Astrocyte (in vitro differentiated cells and primary cell): ENCODE data around the gene TRIM41. TPM values are rescaled to one million over a fixed set of nuclear protein-coding genes. Genes with fewer than 3 reads are reported as not detected.
"Not testable (repeated sequence)": the region's sequence is repeated elsewhere in the genome, so short reads cannot be mapped to it uniquely, and the experiment has no call there.

ENCODE experiments used
- DNase-seq: peaks from one replicate; pipeline ENCODE4 v3.0.0-alpha.2; 2010; ENCODE audit warnings: low read depth
- FAIRE-seq: peaks from 2 replicates; lab custom pipeline; 2011; peaks lifted over from hg19 to GRCh38; lab: Jason Lieb, UNC
- H2AFZ ChIP-seq: 2 replicates; pipeline ENCODE4 v1.6.0; 2012; ENCODE audit warnings: low read depth, low read length, inconsistent platforms
- H3K27ac ChIP-seq: 2 replicates; pipeline ENCODE4 v1.5.1; 2011; ENCODE audit warnings: low read depth, low read length, inconsistent platforms
- H3K27me3 ChIP-seq: 2 replicates; pipeline ENCODE4 v1.6.0; 2011; ENCODE audit warnings: low read length, inconsistent platforms; ENCODE audit not compliant: insufficient read depth
- H3K36me3 ChIP-seq: 2 replicates; pipeline ENCODE4 v1.5.1; 2011; ENCODE audit warnings: low read length, inconsistent platforms; ENCODE audit not compliant: insufficient read depth
- H3K4me1 ChIP-seq: 2 replicates; pipeline ENCODE4 v1.5.1; 2011; ENCODE audit warnings: low read length, inconsistent platforms; ENCODE audit not compliant: insufficient read depth
- H3K4me2 ChIP-seq: 2 replicates; pipeline ENCODE4 v1.6.0; 2012; ENCODE audit warnings: low read length, inconsistent platforms
- H3K4me3 ChIP-seq: 2 replicates; pipeline ENCODE4 v1.5.1; 2011; ENCODE audit warnings: low read depth, mild to moderate bottlenecking, low read length, inconsistent platforms; ENCODE audit not compliant: insufficient read depth
- H3K79me2 ChIP-seq: 2 replicates; pipeline ENCODE4 v1.6.0; 2012; ENCODE audit warnings: mild to moderate bottlenecking, low read length, inconsistent platforms; ENCODE audit not compliant: insufficient read depth
- H3K9ac ChIP-seq: 2 replicates; pipeline ENCODE4 v1.6.0; 2012; ENCODE audit warnings: mild to moderate bottlenecking, low read length, inconsistent platforms
- H3K9me3 ChIP-seq: 2 replicates; pipeline ENCODE4 v1.5.1; 2012; ENCODE audit warnings: low read depth, mild to moderate bottlenecking, low read length, inconsistent platforms; ENCODE audit not compliant: insufficient read depth
- H4K20me1 ChIP-seq: 2 replicates; pipeline ENCODE4 v1.6.0; 2012; ENCODE audit warnings: low read length, inconsistent platforms; ENCODE audit not compliant: insufficient read depth
- H3K27ac Mint-ChIP-seq: one replicate; pipeline ENCODE4 v1.8.0; 2021; ENCODE audit warnings: mild to moderate bottlenecking, mixed read lengths; ENCODE audit not compliant: unreplicated experiment
- H3K27me3 Mint-ChIP-seq: one replicate; pipeline ENCODE4 v1.8.0; 2021; ENCODE audit warnings: low read depth, mixed read lengths; ENCODE audit not compliant: unreplicated experiment
- H3K36me3 Mint-ChIP-seq: one replicate; pipeline ENCODE4 v1.8.0; 2021; ENCODE audit warnings: low read depth, mixed read lengths; ENCODE audit not compliant: unreplicated experiment
- H3K4me1 Mint-ChIP-seq: one replicate; pipeline ENCODE4 v1.8.0; 2021; ENCODE audit warnings: low read depth, mixed read lengths; ENCODE audit not compliant: unreplicated experiment
- H3K4me3 Mint-ChIP-seq: one replicate; pipeline ENCODE4 v1.8.0; 2021; ENCODE audit warnings: mild to moderate bottlenecking, moderate library complexity, mixed read lengths; ENCODE audit not compliant: unreplicated experiment
- H3K9me3 Mint-ChIP-seq: one replicate; pipeline ENCODE4 v1.8.0; 2021; ENCODE audit warnings: mild to moderate bottlenecking, mixed read lengths; ENCODE audit not compliant: unreplicated experiment
- EZH2 ChIP-seq: IDR thresholded peaks from 2 replicates; pipeline ENCODE4 v1.6.1; 2012; ENCODE audit warnings: mild to moderate bottlenecking, low read length, inconsistent platforms; ENCODE audit not compliant: insufficient read depth
- total RNA-seq: library from RNA; stranded (reverse); gene quantifications from 2 replicates; pipeline ENCODE4 v1.2.1, GENCODE V29; 2021
- TF ChIP-seq, protein P1 (sequence below): IDR thresholded peaks from 2 replicates; pipeline ENCODE4 v1.5.1; 2011; ENCODE audit warnings: low read depth, mild to moderate bottlenecking, inconsistent platforms, low read length, moderate library complexity; ENCODE audit not compliant: insufficient read depth

TRIM41 gene
- total RNA-seq, 1 donor from 2014 or later, result 20.9 TPM

DNA sequence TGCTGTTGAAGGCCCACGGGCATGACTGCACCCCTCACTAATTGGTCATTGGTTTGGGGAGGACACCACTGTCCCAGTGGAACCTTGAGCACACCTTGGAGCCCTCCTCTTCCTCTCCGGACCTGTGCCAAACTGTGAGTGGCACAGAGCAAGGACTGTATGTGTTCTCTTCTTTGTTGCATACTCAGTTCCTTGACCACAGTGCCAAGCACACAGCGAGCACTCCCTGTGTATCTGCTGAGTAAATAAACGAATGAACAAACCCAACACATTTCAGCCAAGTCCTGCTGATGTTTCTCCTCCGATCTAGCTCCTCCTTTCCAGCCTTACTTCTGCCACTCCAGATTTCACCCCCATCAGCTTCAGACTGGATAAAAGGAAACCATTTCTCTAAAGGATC lies 40.6 kb downstream of the TRIM41 start:
- no peaks in the 10 kb centered on the region for H3K27me3 Mint-ChIP-seq
- Histone ChIP-seq H3K4me1 (peaks cover 12% of the 10 kb centered on the region), H3K9ac (no peak overlapping the region), H3K4me2 (no peak overlapping the region), H3K27me3 (no peaks in the 10 kb centered on the region), H3K27ac (no peak overlapping the region), H3K79me2 (peaks cover 44% of the 10 kb centered on the region), H4K20me1 (peaks cover 20% of the 10 kb centered on the region), H3K36me3 (peaks cover 6% of the 10 kb centered on the region), H3K4me3 (no peak overlapping the region), H2AFZ (no peak overlapping the region), H3K9me3 (no peaks in the 10 kb centered on the region)
- TF ChIP-seq EZH2, result no peak
- TF ChIP-seq, protein P1, sequence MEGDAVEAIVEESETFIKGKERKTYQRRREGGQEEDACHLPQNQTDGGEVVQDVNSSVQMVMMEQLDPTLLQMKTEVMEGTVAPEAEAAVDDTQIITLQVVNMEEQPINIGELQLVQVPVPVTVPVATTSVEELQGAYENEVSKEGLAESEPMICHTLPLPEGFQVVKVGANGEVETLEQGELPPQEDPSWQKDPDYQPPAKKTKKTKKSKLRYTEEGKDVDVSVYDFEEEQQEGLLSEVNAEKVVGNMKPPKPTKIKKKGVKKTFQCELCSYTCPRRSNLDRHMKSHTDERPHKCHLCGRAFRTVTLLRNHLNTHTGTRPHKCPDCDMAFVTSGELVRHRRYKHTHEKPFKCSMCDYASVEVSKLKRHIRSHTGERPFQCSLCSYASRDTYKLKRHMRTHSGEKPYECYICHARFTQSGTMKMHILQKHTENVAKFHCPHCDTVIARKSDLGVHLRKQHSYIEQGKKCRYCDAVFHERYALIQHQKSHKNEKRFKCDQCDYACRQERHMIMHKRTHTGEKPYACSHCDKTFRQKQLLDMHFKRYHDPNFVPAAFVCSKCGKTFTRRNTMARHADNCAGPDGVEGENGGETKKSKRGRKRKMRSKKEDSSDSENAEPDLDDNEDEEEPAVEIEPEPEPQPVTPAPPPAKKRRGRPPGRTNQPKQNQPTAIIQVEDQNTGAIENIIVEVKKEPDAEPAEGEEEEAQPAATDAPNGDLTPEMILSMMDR, result no peak
- peaks cover 12% of the 10 kb centered on the region for H3K4me1 Mint-ChIP-seq
- H3K36me3 Mint-ChIP-seq, result peaks cover 3% of the 10 kb centered on the region
- H3K27ac Mint-ChIP-seq, result no peak overlapping the region
- DNase-seq (no peak), FAIRE-seq (no peak)
- H3K4me3 Mint-ChIP-seq, result peak overlapping the region; percentile 68
- no peaks in the 10 kb centered on the region for H3K9me3 Mint-ChIP-seq

DNA sequence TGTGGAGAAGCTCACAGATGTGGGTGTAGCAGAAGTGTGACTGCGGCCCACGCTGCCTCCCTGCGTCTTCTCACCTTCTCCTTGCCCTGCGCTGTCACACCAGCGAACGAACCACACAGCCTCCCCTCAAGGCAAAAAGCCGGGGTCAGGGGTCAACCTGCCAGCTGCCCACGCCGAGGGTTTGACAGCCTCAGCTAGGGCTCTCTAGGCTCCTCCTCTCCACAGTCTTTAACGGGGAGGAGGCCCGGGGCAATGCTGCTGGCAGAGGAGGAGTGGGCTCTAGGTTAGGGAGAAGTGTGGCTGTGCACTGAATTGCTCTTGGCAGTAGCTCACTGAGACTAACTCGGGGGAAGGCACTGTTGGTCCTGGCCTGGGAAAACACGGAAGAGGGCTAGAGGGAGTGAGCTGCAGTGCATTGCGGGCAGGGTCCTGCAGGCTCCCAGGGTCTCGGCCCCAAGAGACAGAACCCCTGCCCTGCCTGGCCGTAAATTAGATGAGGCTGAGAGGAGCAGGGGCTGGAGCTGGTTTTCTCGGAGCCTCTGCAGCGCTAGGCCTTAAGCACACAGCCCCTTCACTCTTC lies 42.1 kb downstream of the TRIM41 start:
- no peak for FAIRE-seq
- Mint-ChIP-seq H3K36me3 (peaks cover 3% of the 10 kb centered on the region), H3K27ac (no peak overlapping the region), H3K4me3 (peak overlapping the region; percentile 40), H3K9me3 (no peaks in the 10 kb centered on the region), H3K27me3 (no peaks in the 10 kb centered on the region), H3K4me1 (peaks cover 2% of the 10 kb centered on the region)
- peaks cover 4% of the 10 kb centered on the region for H4K20me1 ChIP-seq
- no peak overlapping the region for H3K9ac ChIP-seq
- no peak overlapping the region for H2AFZ ChIP-seq
- DNase-seq, result no peak
- no peak overlapping the region for H3K4me2 ChIP-seq
- peaks cover 29% of the 10 kb centered on the region for H3K79me2 ChIP-seq
- H3K36me3 ChIP-seq, result peaks cover 6% of the 10 kb centered on the region
- no peak overlapping the region for H3K4me3 ChIP-seq
- no peaks in the 10 kb centered on the region for H3K27me3 ChIP-seq
- H3K9me3 ChIP-seq, result no peaks in the 10 kb centered on the region
- no peak overlapping the region for H3K27ac ChIP-seq
- H3K4me1 ChIP-seq, result no peaks in the 10 kb centered on the region
- TF ChIP-seq, protein P1, result no peak
- no peak for TF ChIP-seq EZH2

DNA sequence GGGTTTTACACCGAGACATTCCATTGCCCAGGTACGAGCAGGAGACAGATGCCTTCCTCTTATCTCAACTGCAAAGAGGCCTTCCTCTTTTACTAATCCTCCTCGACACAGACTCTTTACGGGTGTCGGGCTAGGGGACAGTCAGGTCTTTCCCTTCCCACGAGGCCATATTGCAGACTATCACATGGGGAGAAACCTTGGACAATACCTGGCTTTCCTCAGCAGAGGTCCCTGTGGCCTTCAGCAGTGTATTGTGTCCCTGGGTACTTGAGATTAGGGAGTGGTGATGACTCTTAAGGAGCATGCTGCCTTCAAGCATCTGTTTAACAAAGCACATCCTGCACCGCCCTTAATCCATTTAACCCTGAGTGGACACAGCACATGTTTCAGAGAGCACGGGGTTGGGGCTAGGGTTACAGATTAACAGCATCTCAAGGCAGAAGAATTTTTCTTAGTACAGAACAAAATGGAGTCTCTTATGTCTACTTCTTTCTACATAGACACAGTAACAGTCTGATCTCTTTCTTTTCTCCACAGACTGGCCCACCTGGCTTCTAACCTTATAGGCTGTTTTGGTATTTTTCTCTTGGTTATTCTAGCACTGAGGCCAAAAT lies 44.3 kb downstream of the TRIM41 start:
- not testable (repeated sequence) for H3K27me3 Mint-ChIP-seq, DNase-seq, H3K9me3 ChIP-seq, H3K27ac Mint-ChIP-seq, H3K4me1 ChIP-seq, H3K27me3 ChIP-seq, H3K36me3 ChIP-seq, H3K4me1 Mint-ChIP-seq, H3K36me3 Mint-ChIP-seq, H3K4me3 Mint-ChIP-seq, H3K4me3 ChIP-seq, H3K79me2 ChIP-seq, H2AFZ ChIP-seq, H4K20me1 ChIP-seq, H3K9me3 Mint-ChIP-seq, FAIRE-seq, H3K4me2 ChIP-seq, H3K9ac ChIP-seq, H3K27ac ChIP-seq

DNA sequence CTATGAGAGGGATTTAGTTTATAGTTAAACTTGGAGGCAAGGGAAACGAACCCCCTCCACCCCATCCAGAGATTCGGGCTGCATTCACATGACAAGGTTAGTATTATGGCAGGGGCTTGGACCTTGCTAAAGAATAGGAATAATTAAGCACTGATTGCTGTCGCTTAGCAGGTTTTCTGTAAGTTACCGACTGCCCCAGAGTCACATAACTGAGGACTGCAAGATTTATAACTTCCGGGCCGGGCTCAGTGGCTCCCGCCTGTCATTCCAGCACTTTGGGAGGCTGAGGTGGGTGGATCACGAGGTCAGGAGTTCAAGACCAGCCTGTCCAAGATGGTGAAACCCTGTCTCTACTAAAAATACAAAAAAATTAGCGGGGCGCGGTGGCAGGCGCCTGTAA lies 44.8 kb downstream of the TRIM41 start:
- not testable (repeated sequence) for H3K27ac Mint-ChIP-seq, DNase-seq, H3K79me2 ChIP-seq

More for the DNA sequence above, 44.8 kb downstream of the TRIM41 start:
- not testable (repeated sequence) for H3K9me3 ChIP-seq, H3K36me3 ChIP-seq, H3K36me3 Mint-ChIP-seq, FAIRE-seq, H3K27me3 Mint-ChIP-seq, H3K4me3 Mint-ChIP-seq, H3K4me2 ChIP-seq, H3K27ac ChIP-seq, H4K20me1 ChIP-seq, H3K9me3 Mint-ChIP-seq, H2AFZ ChIP-seq, H3K4me3 ChIP-seq, H3K4me1 ChIP-seq, H3K9ac ChIP-seq, H3K27me3 ChIP-seq, H3K4me1 Mint-ChIP-seq
